Measurements from ENCODE around the gene OR2F1. TPM values are rescaled to one million over a fixed set of nuclear protein-coding genes. Genes with fewer than 3 reads are reported as not detected.
"Not testable (repeated sequence)": the region's sequence is repeated elsewhere in the genome, so short reads cannot be mapped to it uniquely, and the experiment has no call there.

Gene OR2F1
- total RNA-seq, 2 experiments from 2014 or later = not detected

- DNase-seq = no peak
- POLR2A ChIA-PET = no interaction called here
- Mint-ChIP-seq H3K4me3 (no peak overlapping the region), H3K36me3 (no peaks in the 10 kb centered on the region), H3K9me3 (peaks cover 13% of the 10 kb centered on the region), H3K4me1 (ENCODE audit: low read depth) (no peaks in the 10 kb centered on the region), H3K27ac (no peak overlapping the region), H3K27me3 (peaks cover 6% of the 10 kb centered on the region)
- CTCF ChIA-PET = no interaction called here
- intact Hi-C loops (cut with micrococcal nuclease) = no loop called here
Observed at GRCh38 chr7:143993924-143994323, 39.3 kb downstream of the OR2F1 start.

GRCh38 chr7:144000020-144000419 is 45.4 kb downstream of the OR2F1 start, which contains the start of gene OR6B1:
TSS of gene OR6B1 (plus strand) at chr7:144000320. CDS start at chr7:144003997, 3,677 bp downstream.
- Mint-ChIP-seq H3K4me3 (no peak within 1 kb of the TSS), H3K36me3 (no peaks in the 10 kb centered on the region), H3K4me1 (ENCODE audit: low read depth) (no peaks in the 10 kb centered on the region), H3K27ac (no peak within 1 kb of the TSS), H3K27me3 (peaks cover 6% of the 10 kb centered on the region), H3K9me3 (no peaks in the 10 kb centered on the region)
- ChIA-PET POLR2A (no interaction called here), CTCF (no interaction called here)
- DNase-seq = no peak
- intact Hi-C loops (cut with micrococcal nuclease) = no loop called here

- POLR2A ChIA-PET = no interaction called here
- no peak overlapping the region for H3K4me3 Mint-ChIP-seq
- H3K4me1 Mint-ChIP-seq (ENCODE audit: low read depth) = no peaks in the 10 kb centered on the region
- no peaks in the 10 kb centered on the region for H3K36me3 Mint-ChIP-seq
- CTCF ChIA-PET = no interaction called here
- no peak overlapping the region for H3K27ac Mint-ChIP-seq
- H3K27me3 Mint-ChIP-seq = peaks cover 8% of the 10 kb centered on the region
- intact Hi-C loops (cut with micrococcal nuclease) = no loop called here
- no peak for DNase-seq
- no peaks in the 10 kb centered on the region for H3K9me3 Mint-ChIP-seq
Observed at GRCh38 chr7:144001543-144001942, 46.9 kb downstream of the OR2F1 start.

- Mint-ChIP-seq H3K9me3 (peaks cover 10% of the 10 kb centered on the region), H3K36me3 (peaks cover 1% of the 10 kb centered on the region), H3K4me3 (no peak overlapping the region), H3K27me3 (peaks cover 8% of the 10 kb centered on the region), H3K4me1 (ENCODE audit: low read depth) (no peaks in the 10 kb centered on the region), H3K27ac (no peak overlapping the region)
- ChIA-PET POLR2A (no interaction called here), CTCF (no interaction called here)
- intact Hi-C loops (cut with micrococcal nuclease) = no loop called here
- DNase-seq = no peak
Observed at GRCh38 chr7:144004703-144005102, 50.1 kb downstream of the OR2F1 start.

DNA sequence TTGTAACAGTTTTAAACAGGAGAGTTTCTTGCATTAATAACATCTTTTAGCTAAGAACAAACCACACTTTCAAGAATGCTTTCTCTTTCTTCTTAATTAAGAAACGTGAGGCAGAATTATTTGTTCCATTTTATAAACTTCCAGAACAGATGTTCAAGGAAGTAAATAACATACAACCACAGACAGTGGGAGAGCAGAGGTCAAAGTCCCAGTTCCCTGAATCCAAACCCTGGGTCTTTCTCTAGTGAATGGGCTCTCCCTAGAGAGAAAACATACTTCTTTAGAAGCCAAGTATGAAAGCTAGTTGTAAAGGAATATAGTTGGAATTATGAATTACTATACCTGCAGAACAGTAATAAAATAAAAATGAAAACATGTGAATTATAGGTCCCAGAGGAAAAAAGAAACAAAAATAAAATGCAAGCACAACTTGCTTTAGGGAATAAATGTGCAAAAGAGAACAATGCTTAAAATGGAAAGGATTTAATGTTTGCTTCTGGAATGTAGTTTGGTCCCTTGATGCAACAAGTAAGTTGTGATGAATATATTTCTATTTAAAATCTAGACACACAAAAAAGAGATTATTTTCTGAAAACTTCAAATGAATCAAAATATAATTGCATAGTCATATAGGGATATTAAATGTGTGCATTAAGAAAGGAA is 51.5 kb downstream of the OR2F1 start:
- H3K27me3 Mint-ChIP-seq = peaks cover 10% of the 10 kb centered on the region
- H3K27ac Mint-ChIP-seq = no peak overlapping the region
- ChIA-PET POLR2A (no interaction called here), CTCF (no interaction called here)
- H3K9me3 Mint-ChIP-seq = peaks cover 15% of the 10 kb centered on the region
- DNase-seq = no peak
- H3K36me3 Mint-ChIP-seq = peaks cover 1% of the 10 kb centered on the region
- H3K4me1 Mint-ChIP-seq (ENCODE audit: low read depth) = no peaks in the 10 kb centered on the region
- intact Hi-C loops (cut with micrococcal nuclease) = no loop called here
- H3K4me3 Mint-ChIP-seq = no peak overlapping the region

GRCh38 chr7:144006692-144007042 is 52.0 kb downstream of the OR2F1 start:
- Mint-ChIP-seq H3K27me3 (peaks cover 11% of the 10 kb centered on the region), H3K9me3 (peaks cover 16% of the 10 kb centered on the region), H3K4me1 (ENCODE audit: low read depth) (no peaks in the 10 kb centered on the region), H3K36me3 (peaks cover 1% of the 10 kb centered on the region), H3K4me3 (no peak overlapping the region), H3K27ac (no peak overlapping the region)
- no peak for DNase-seq
- POLR2A ChIA-PET = no interaction called here
- CTCF ChIA-PET = no interaction called here
- intact Hi-C loops (cut with micrococcal nuclease) = no loop called here

DNA sequence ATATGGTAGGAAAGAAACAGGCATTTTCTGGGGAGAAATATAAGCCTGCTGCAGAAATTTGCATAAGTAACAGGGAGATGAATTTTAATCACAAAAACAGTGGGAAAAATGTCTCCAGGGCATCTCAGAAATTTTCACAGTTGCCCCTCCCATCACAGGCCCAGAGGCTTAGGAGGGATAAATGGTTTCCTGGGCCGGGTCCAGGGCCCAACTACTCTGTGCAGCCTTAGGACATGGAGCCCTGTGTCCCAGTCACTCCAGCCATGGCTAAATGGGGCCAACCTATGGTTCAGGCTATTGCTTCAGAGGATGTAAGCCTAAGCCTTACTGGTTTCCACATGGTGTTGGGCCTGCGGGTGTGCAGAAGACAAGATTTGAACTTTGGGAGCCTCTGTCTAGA is 54.7 kb downstream of the OR2F1 start:
- Mint-ChIP-seq H3K27ac (no peak overlapping the region), H3K36me3 (peaks cover 1% of the 10 kb centered on the region), H3K4me1 (ENCODE audit: low read depth) (no peaks in the 10 kb centered on the region), H3K27me3 (peaks cover 11% of the 10 kb centered on the region), H3K9me3 (peaks cover 16% of the 10 kb centered on the region), H3K4me3 (no peak overlapping the region)
- CTCF ChIA-PET = no interaction called here
- POLR2A ChIA-PET = no interaction called here
- intact Hi-C loops (cut with micrococcal nuclease) = no loop called here
- no peak for DNase-seq

- intact Hi-C loops (cut with micrococcal nuclease); H3K36me3 Mint-ChIP-seq; H3K27me3 Mint-ChIP-seq; H3K4me3 Mint-ChIP-seq; POLR2A ChIA-PET; DNase-seq; H3K27ac Mint-ChIP-seq; H3K4me1 Mint-ChIP-seq (ENCODE audit: low read depth); CTCF ChIA-PET: not testable (repeated sequence)
- peaks cover 16% of the 10 kb centered on the region for H3K9me3 Mint-ChIP-seq
Observed at GRCh38 chr7:144010061-144010460, 55.4 kb downstream of the OR2F1 start.

- H3K4me1 Mint-ChIP-seq (ENCODE audit: low read depth); DNase-seq; H3K27me3 Mint-ChIP-seq; POLR2A ChIA-PET; H3K36me3 Mint-ChIP-seq; H3K4me3 Mint-ChIP-seq; intact Hi-C loops (cut with micrococcal nuclease); H3K27ac Mint-ChIP-seq; CTCF ChIA-PET: not testable (repeated sequence)
- H3K9me3 Mint-ChIP-seq = peaks cover 16% of the 10 kb centered on the region
Observed at GRCh38 chr7:144010821-144011220, 56.2 kb downstream of the OR2F1 start.

DNA sequence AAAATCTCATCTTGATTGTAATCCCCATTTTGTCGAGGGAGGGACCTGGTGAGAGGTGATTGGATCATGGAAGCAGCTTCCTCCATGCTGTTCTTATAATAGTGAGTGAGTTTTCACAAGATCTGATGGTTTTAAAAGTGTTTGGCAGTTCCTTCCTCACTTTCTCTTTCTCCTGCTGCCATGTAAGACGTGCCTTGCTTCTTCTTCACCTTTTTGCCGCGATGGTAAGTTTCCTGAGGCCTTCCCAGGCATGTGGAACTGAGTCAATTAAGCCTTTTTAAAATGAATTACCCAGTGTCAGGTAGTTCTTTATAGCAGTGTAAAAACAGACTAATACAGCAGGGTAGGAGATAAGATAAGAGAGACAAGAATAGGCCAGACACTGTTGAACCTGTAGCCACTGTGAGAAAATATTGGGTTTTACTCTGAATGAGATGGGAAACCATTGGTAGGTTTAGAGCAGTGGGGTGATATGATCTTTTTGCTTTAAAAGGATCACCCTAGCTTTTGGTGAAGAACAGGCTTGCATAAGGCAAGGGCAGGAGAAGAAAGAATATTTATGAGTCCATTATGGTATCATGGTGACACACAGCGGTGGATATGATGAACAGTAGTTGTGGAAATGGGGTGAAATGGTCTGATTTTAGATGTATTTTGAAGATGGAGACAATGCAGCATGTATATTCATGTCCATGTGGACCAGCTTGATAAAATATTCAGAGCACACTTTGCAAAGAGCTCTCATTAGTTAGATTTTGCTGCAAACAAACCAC is 57.0 kb downstream of the OR2F1 start:
- Mint-ChIP-seq H3K36me3 (peaks cover 1% of the 10 kb centered on the region), H3K27me3 (peaks cover 6% of the 10 kb centered on the region), H3K9me3 (peaks cover 16% of the 10 kb centered on the region), H3K4me1 (ENCODE audit: low read depth) (no peaks in the 10 kb centered on the region), H3K4me3 (no peak overlapping the region), H3K27ac (no peak overlapping the region)
- CTCF ChIA-PET = no interaction called here
- POLR2A ChIA-PET = no interaction called here
- intact Hi-C loops (cut with micrococcal nuclease) = no loop called here
- DNase-seq = no peak

Other genes with a start within 250 kb of the OR2F1 start
- gene CTAGE6, start 197.1 kb upstream of the OR2F1 start, total RNA-seq = 1 to 10 TPM; 1.6 to 1.9 TPM
- gene TCAF1, start 52.7 kb upstream of the OR2F1 start, total RNA-seq = 10 to 100 TPM; 25.8 to 26.1 TPM
- gene OR2F2, start 19.6 kb upstream of the OR2F1 start, total RNA-seq = not detected
- not detected for gene OR6B1, start 45.5 kb downstream of the OR2F1 start, total RNA-seq
- gene OR2A5, start 94.1 kb downstream of the OR2F1 start, total RNA-seq = not detected
- not detected for gene OR2A25, start 115.0 kb downstream of the OR2F1 start, total RNA-seq
- gene OR2A12, start 131.4 kb downstream of the OR2F1 start, total RNA-seq = not detected
- gene OR2A2, start 154.7 kb downstream of the OR2F1 start, total RNA-seq = not detected
- not detected for gene OR2A14, start 168.3 kb downstream of the OR2F1 start, total RNA-seq
- gene CTAGE4, start 228.6 kb downstream of the OR2F1 start, total RNA-seq = 1 to 10 TPM; 3.1 to 3.6 TPM
- gene ARHGEF35, start 241.0 kb downstream of the OR2F1 start, total RNA-seq = 1 to 10 TPM; 8.8 to 9.6 TPM